Right lobe of liver (tissue), 6 donors: Measurements from ENCODE around the gene CFAP99. TPM values are rescaled to one million over a fixed set of nuclear protein-coding genes. Genes with fewer than 3 reads are reported as not detected.

ENCODE experiments used
- ATAC-seq, 4 donors: fragments of 200-7000 bp; cut with Tn5 transposase; one replicate each; pipeline ENCODE4 v1.9.1; 2020; ENCODE audit warnings: mild to moderate bottlenecking in 4 of 4, moderate library complexity in 4 of 4
- DNase-seq, 3 donors: peaks; one replicate each; pipeline ENCODE4 v3.0.0-alpha.2; 2020
- H3K27ac ChIP-seq, 3 donors: fragments of 200-600 bp; one replicate each; pipeline ENCODE4 v1.8.0; 2022
- H3K27me3 ChIP-seq, 2 donors: fragments of 200-600 bp; one replicate each; pipeline ENCODE4 v1.8.0; 2022
- H3K36me3 ChIP-seq, 4 donors: fragments of 200-600 bp; sonication (generic) in 1 of 4; one replicate each; pipeline versions ENCODE4 v1.5.1 to v1.8.0; 2017 to 2022; ENCODE audit warnings: control low read depth in 1 of 4
- H3K4me1 ChIP-seq, 4 donors: fragments of 200-600 bp; sonication (generic) in 1 of 4; one replicate each; pipeline versions ENCODE4 v1.5.1 to v1.8.0; 2017 to 2022; ENCODE audit warnings: control low read depth in 1 of 4
- H3K4me3 ChIP-seq, 3 donors: fragments of 200-600 bp; one replicate each; pipeline ENCODE4 v1.8.0; 2022
- H3K9me3 ChIP-seq, 4 donors: fragments of 200-600 bp; sonication (generic) in 1 of 4; one replicate each; pipeline versions ENCODE4 v1.5.1 to v1.8.0; 2017 to 2022; ENCODE audit warnings: control low read depth in 1 of 4
- POLR2A ChIP-seq: fragments of 450-650 bp; IDR thresholded peaks from one replicate; pipeline ENCODE4 v1.6.1; 2017; ENCODE audit warnings: antibody characterized with exemption, mild to moderate bottlenecking
- WGBS: methylation state at CpG from one replicate; pipeline ENCODE4 v1.1.6; 2018; ENCODE audit warnings: low coverage, low lambda C conversion rate; ENCODE audit not compliant: insufficient coverage; ENCODE audit errors: missing lambda C conversion rate; 5-methylcytosine and 5-hydroxymethylcytosine counted together
- intact Hi-C, 2 donors: fragments of 100-400 bp; cut with DNase I; formaldehyde crosslinking; loops; one replicate each; pipeline versions ENCODE4 v1.11.2 to v1.14.1; 2022
- total RNA-seq, 6 experiments: library from RNA; depleted of rRNA in 2 of 6; stranded (reverse); fragments of >200 nt in 2 of 6; fragmentation: NEBNext Ultra II Directional in 3 of 6; extraction: Animal tissue kit (Norgen Biotek cat#: 25700) in 3 of 6; gene quantifications; one replicate each; pipeline versions ENCODE4 v1.1.0 to v1.2.4, GENCODE V29; 2016 to 2023
- TF ChIP-seq, protein P1 (sequence below), 4 donors: fragments of 200-600 bp in 3 of 4; fragments of 450-650 bp in 1 of 4; IDR thresholded peaks; one replicate each; pipeline versions ENCODE4 v1.5.1 to v1.8.0; 2016 to 2022; ENCODE audit warnings: antibody characterized with exemption in 4 of 4, mild to moderate bottlenecking in 2 of 4
- donor health status: DM: no; HTN: yes; CAD: no.
- donor health status: DM: no; HTN: no; CAD: no.
- donor health status: DM: no; HTN: no; CAD: no.
- donor health status: DM: no; HTN: yes; CAD: no.
- donor health status: DM: no; HTN: yes; CAD: no.

The CFAP99 gene
- total RNA-seq, 6 experiments from 2014 or later = 0.25 to 0.86 (median 0.29) TPM; not detected in 1

GRCh38 chr4:2468456-2469191, 49.9 kb downstream of the CFAP99 start, which contains the start of gene RNF4:
Gene RNF4, plus strand, starts transcription at chr4:2469106. Its CDS starts 21,388 bp downstream, at chr4:2490494.
- TF ChIP-seq, protein P1, sequence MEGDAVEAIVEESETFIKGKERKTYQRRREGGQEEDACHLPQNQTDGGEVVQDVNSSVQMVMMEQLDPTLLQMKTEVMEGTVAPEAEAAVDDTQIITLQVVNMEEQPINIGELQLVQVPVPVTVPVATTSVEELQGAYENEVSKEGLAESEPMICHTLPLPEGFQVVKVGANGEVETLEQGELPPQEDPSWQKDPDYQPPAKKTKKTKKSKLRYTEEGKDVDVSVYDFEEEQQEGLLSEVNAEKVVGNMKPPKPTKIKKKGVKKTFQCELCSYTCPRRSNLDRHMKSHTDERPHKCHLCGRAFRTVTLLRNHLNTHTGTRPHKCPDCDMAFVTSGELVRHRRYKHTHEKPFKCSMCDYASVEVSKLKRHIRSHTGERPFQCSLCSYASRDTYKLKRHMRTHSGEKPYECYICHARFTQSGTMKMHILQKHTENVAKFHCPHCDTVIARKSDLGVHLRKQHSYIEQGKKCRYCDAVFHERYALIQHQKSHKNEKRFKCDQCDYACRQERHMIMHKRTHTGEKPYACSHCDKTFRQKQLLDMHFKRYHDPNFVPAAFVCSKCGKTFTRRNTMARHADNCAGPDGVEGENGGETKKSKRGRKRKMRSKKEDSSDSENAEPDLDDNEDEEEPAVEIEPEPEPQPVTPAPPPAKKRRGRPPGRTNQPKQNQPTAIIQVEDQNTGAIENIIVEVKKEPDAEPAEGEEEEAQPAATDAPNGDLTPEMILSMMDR (IDR thresholded peaks at IDR 0.05) = no peak
- peak; percentile 68 for TF ChIP-seq POLR2A
- Histone ChIP-seq H3K4me3 (peak within 1 kb of the TSS; percentile 97 to 99 (median 98)), H3K4me1 (peaks cover 0 to 16% (median 6%) of the 10 kb centered on the region in 4 donors), H3K9me3 (no peaks in the 10 kb centered on the region), H3K27me3 (no peaks in the 10 kb centered on the region), H3K36me3 (peaks cover 0 to 10% (median 0%) of the 10 kb centered on the region in 4 donors), H3K27ac (peak within 1 kb of the TSS; percentile 73 to 84 (median 82))
- 0% methylated on average over 37 of the region's 74 CpGs for WGBS
- peak; percentile 92 to 95 (median 94) for ATAC-seq
- intact Hi-C loops = no loop called here
- DNase-seq = peak; percentile 96 to 98 (median 98)

GRCh38 chr4:2469192-2469984, 50.6 kb downstream of the CFAP99 start:
- 0% methylated on average over 17 of the region's 78 CpGs for WGBS

DNA sequence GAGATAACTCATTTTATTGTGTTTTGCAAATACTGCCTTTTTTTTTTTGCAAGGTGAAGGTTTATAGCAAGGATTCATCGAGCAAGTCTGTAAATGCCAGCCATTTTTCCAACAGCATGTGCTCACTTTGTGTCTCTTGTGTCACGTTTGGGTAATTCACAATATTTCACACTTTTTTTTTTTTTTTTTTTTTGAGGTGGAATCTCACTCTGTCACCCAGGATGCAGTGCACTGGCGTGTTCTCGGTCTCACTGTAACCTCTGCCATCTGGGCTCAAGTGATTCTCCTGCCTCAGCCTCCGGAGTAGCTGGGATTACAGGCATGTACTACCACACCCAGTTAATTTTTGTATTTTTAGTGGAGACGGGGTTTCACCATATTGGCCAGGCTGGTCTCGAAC, 52.0 kb downstream of the CFAP99 start:
- intact Hi-C loops = no loop called here
- H3K4me1 ChIP-seq = peaks cover 0 to 24% (median 6%) of the 10 kb centered on the region in 4 donors
- H3K9me3 ChIP-seq = no peaks in the 10 kb centered on the region

More at GRCh38 chr4:2469192-2469984, 50.6 kb downstream of the CFAP99 start:
- H3K27me3 ChIP-seq = no peaks in the 10 kb centered on the region
- peaks cover 0 to 10% (median 0%) of the 10 kb centered on the region in 4 donors for H3K36me3 ChIP-seq
- peak overlapping the region; percentile 97 to 99 (median 98) for H3K4me3 ChIP-seq
- no peak for TF ChIP-seq POLR2A
- TF ChIP-seq, protein P1 (IDR thresholded peaks at IDR 0.05) = no peak
- intact Hi-C loops = no loop called here
- ATAC-seq (peak; percentile 50 to 56 (median 54)), DNase-seq (peak; percentile 59 to 70 (median 62))
- peaks cover 0 to 16% (median 6%) of the 10 kb centered on the region in 4 donors for H3K4me1 ChIP-seq
- H3K27ac ChIP-seq = peak overlapping the region; percentile 73 to 84 (median 82)
- H3K9me3 ChIP-seq = no peaks in the 10 kb centered on the region

GRCh38 chr4:2472187-2472586, 53.4 kb downstream of the CFAP99 start:
- no peak overlapping the region for H3K27ac ChIP-seq
- no peaks in the 10 kb centered on the region for H3K9me3 ChIP-seq
- H3K36me3 ChIP-seq = peaks cover 0 to 10% (median 0%) of the 10 kb centered on the region in 4 donors
- H3K4me1 ChIP-seq = peaks cover 0 to 28% (median 6%) of the 10 kb centered on the region in 4 donors
- no peaks in the 10 kb centered on the region for H3K27me3 ChIP-seq
- H3K4me3 ChIP-seq = no peak overlapping the region
- 97% methylated on average over 4 of the region's 4 CpGs for WGBS
- no peak for DNase-seq
- ATAC-seq = no peak
- TF ChIP-seq, protein P1 (IDR thresholded peaks at IDR 0.05) = no peak
- no peak for TF ChIP-seq POLR2A
- intact Hi-C loops = no loop called here

More for the DNA sequence above, 52.0 kb downstream of the CFAP99 start:
- Histone ChIP-seq H3K4me3 (peak overlapping the region in 1 of 3 donors; percentile 99), H3K36me3 (peaks cover 0 to 10% (median 0%) of the 10 kb centered on the region in 4 donors), H3K27me3 (no peaks in the 10 kb centered on the region), H3K27ac (no peak overlapping the region)
- DNase-seq (no peak), ATAC-seq (no peak)
- TF ChIP-seq, protein P1 (IDR thresholded peaks at IDR 0.05) = no peak
- no peak for TF ChIP-seq POLR2A
- WGBS = 61% methylated on average over 4 of the region's 7 CpGs
